Posterior cingulate gyrus (tissue), 11 donors: ENCODE measurements around the gene TUFT1.
"Not testable (repeated sequence)": the region's sequence is repeated elsewhere in the genome, so short reads cannot be mapped to it uniquely, and the experiment has no call there.

Experiments
- DNase-seq, 10 donors: peaks; one replicate each; pipeline versions ENCODE4 v3.0.0 to v3.0.0-alpha.2; 2020 to 2021; ENCODE audit warnings: mixed read lengths in 3 of 10
- intact Hi-C: fragments of 100-400 bp; cut with DNase I; formaldehyde crosslinking; loops from one replicate; pipeline ENCODE4 v1.15.1; 2023

The TUFT1 gene

DNA sequence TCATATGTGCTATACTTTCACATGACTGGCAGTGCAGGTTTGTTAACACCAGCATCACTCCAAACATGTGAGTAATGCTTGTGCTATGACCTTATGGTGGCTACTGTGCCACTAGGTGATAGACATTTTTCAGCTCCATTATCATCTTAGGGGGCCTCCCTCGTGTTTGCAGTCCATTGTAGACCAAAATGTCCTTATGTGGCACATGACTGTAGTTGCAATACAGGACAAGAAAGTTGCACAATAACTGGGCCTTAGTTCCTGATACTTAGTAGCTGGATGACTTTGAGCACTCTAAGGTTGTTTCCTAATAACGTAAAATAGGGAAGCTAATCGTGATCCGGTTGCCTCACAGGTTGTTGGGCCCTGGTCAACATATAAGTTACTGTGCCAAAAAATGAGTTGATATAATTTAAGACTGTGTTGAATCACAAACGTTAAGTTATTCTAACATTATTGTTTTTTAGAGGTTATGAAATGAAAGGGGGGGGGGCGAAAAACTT is 71.2 kb downstream of the TUFT1 start:
- DNase-seq = no peak
- intact Hi-C loops = no loop called here

- intact Hi-C loops = no loop called here
- peak; percentile 87 to 98 (median 92) for DNase-seq
Measured at GRCh38 chr1:151611832-151612500, 71.9 kb downstream of the TUFT1 start, which contains the start of gene SNX27. Gene SNX27, plus strand, starts transcription at chr1:151612050. Its CDS starts 152 bp downstream, at chr1:151612202.

DNA sequence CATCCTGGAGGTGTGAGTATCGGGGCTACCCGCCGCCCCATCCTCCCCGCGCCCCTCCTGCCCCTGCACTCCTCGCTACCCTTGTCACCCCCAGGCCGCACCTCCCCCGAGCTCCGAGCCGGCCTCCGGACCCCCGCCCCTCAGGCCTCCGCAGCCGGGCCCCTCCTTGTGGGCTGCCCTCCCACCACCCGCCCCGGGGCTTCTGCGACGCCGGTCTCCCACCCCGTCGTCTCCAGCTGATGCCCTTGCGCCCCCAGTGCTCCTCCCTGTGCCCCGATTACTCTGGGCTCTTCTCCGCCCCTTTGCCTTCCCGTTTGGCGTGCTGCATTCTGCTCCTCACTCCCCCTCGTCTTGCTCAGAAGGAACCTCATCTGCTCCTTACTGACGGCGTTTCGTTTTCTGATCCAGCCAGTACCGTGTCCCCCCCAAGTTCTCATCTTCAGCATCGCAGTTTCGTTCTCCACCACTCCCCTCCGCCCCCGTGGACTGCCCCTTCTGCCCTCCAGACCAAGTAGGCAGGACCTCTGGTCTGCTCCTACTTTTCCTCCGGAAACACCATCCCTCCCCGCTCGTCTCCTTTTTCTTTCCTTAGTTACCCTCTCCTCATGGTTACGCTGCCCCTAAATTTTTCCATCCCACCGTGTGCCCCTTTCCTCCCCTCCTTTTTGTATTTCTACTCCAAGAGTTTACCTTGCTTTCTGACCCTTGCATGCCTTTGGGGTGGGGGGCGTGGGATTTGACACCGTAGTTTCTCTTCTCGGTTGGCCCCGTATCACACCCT is 72.6 kb downstream of the TUFT1 start:
- DNase-seq = peak in 7 of 10 donors; percentile 16 to 89 (median 36)
- intact Hi-C loops = no loop called here

- intact Hi-C loops = no loop called here
- DNase-seq = no peak
Measured at GRCh38 chr1:151613282-151613780, 73.2 kb downstream of the TUFT1 start.

- intact Hi-C loops = no loop called here
- DNase-seq = no peak
Measured at GRCh38 chr1:151615711-151616504, 75.8 kb downstream of the TUFT1 start.

DNA sequence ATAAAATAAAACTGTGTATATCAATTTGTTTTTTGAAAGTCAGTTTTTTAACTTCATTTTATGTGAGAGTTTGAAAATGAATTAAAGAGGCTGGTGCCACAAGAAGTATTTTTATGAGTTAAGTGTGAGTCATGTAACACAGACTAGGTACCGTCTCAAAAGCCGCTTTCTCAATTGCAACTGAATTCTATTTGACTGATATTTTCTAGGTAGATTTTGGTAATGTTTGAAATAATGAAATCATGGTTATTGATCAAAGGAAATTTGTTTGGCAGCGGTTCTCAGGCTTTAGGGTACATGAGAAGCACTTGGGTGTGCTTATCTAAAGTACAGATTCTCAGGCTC is 76.4 kb downstream of the TUFT1 start:
- intact Hi-C loops = no loop called here
- DNase-seq = no peak

DNA sequence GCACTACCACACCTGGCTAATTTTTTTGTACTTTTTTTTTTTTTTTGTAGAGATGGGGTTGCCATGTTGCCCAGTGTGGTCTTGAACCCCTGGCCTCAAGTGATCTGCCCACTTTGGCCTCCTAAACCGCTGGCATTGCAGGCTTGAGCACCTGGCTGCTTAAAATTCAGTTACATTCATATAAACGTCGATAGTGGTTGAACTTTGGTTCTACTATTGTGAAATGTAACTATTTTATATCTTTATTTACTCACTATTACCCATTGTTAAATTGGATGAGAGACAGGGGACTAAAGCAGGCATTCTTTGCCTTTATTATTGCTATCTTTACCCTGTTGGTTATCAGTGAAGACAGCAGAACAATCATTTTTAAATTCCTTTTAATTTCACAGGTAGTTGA is 77.9 kb downstream of the TUFT1 start:
- DNase-seq = no peak
- intact Hi-C loops = no loop called here

DNA sequence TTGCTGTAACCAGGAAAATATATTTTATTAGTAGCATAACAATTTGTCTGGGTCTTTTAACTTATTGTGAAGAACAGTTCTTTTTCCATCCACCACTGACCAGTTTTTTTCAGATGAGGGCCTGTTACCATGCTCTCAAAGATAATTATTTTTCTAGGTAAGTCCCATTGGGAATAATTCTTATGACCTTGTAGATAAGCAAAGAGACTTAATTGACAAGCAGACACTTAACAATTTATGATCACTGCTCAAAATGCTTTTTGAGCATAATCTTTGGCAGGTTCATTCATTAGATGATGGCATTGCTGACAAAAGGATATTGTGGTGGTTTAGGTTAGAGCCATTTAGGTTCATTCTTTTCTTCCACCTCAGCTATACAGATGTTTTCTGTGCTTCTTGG is 78.4 kb downstream of the TUFT1 start:
- intact Hi-C loops = no loop called here
- DNase-seq = no peak

DNA sequence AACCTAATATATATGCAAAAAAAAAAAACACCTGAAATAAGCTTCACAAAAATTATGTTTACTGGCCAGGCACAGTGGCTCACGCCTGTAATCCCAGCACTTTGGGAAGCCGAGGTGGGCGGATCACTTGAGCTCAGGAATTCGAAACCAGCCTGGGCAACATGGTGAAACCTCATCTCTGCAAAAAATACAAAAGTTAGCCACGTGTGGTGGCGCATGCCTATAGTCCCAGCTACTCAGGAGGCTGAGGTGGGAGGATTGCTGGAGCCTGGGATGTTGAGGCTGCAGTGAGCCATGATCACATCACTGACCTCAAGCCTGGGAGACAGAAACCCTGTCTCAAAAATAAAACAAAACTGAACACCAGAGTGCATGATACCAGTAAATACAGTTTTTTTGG is 78.9 kb downstream of the TUFT1 start:
- intact Hi-C loops, DNase-seq: not testable (repeated sequence)

- intact Hi-C loops = no loop called here
- DNase-seq = no peak
Measured at GRCh38 chr1:151619489-151620093, 79.5 kb downstream of the TUFT1 start.

- DNase-seq = no peak
- intact Hi-C loops = no loop called here
Measured at GRCh38 chr1:151620286-151620685, 80.2 kb downstream of the TUFT1 start.

DNA sequence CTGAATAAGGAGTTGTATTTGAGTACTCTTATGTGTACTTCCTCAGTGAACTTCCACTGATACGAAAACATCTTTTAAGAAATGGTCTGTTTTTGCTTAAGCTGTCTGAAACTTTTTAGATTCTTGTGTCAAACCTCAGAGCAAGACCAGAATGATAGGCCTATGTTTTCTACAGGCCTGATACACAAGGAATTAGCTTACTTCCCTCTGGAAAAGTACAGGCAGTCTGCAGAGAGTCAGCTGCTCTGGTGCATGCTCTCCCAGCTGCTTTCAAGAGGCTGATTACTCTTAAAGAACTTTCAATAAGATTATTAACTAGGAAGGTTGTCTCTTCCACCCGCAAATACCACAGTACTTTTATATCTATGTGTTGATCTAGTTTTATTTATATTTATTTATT is 81.2 kb downstream of the TUFT1 start:
- DNase-seq = no peak
- intact Hi-C loops = no loop called here

GRCh38 chr1:151624783-151625182 is 84.7 kb downstream of the TUFT1 start:
- intact Hi-C loops = no loop called here
- DNase-seq = no peak

GRCh38 chr1:151626740-151627334 is 86.7 kb downstream of the TUFT1 start:
- DNase-seq = no peak
- intact Hi-C loops = no loop called here

- no peak for DNase-seq
- intact Hi-C loops = no loop called here
Measured at GRCh38 chr1:151629278-151629677, 89.2 kb downstream of the TUFT1 start.
